ENCODE data around the gene L1CAM. TPM values are rescaled to one million over a fixed set of nuclear protein-coding genes. Genes with fewer than 3 reads are reported as not detected.

Gene L1CAM, protein sequence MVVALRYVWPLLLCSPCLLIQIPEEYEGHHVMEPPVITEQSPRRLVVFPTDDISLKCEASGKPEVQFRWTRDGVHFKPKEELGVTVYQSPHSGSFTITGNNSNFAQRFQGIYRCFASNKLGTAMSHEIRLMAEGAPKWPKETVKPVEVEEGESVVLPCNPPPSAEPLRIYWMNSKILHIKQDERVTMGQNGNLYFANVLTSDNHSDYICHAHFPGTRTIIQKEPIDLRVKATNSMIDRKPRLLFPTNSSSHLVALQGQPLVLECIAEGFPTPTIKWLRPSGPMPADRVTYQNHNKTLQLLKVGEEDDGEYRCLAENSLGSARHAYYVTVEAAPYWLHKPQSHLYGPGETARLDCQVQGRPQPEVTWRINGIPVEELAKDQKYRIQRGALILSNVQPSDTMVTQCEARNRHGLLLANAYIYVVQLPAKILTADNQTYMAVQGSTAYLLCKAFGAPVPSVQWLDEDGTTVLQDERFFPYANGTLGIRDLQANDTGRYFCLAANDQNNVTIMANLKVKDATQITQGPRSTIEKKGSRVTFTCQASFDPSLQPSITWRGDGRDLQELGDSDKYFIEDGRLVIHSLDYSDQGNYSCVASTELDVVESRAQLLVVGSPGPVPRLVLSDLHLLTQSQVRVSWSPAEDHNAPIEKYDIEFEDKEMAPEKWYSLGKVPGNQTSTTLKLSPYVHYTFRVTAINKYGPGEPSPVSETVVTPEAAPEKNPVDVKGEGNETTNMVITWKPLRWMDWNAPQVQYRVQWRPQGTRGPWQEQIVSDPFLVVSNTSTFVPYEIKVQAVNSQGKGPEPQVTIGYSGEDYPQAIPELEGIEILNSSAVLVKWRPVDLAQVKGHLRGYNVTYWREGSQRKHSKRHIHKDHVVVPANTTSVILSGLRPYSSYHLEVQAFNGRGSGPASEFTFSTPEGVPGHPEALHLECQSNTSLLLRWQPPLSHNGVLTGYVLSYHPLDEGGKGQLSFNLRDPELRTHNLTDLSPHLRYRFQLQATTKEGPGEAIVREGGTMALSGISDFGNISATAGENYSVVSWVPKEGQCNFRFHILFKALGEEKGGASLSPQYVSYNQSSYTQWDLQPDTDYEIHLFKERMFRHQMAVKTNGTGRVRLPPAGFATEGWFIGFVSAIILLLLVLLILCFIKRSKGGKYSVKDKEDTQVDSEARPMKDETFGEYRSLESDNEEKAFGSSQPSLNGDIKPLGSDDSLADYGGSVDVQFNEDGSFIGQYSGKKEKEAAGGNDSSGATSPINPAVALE
- total RNA-seq (2021; fragmentation: NEBNext Ultra II Directional; extraction: Animal tissue kit (Norgen Biotek cat#: 25700)) (38.7 and 43.0 TPM in 2 replicates), polyA plus RNA-seq (2011; rRNA removed) (11.0 and 16.4 TPM in 2 replicates), polyA minus RNA-seq (2011; rRNA and poly(A)+ RNA removed) (13.0 and 18.6 TPM in 2 replicates)
- polyA plus RNA-seq (2011; cell fraction: cytosol; rRNA removed) = 9.1 TPM
- polyA plus RNA-seq (2011; cell fraction: nucleus; rRNA removed) = 32.6 TPM
- 22.4 to 29.0 TPM (median 26.2 TPM) in 4 replicates for polyA plus RNA-seq (2012, experiment 1 of 2)
- 15.9 TPM for polyA plus RNA-seq (2012, experiment 2 of 2)
- 54.0 TPM for polyA plus RNA-seq (2013, experiment 1 of 2)
- polyA plus RNA-seq (2013, experiment 2 of 2) = 46.2 TPM
- polyA minus RNA-seq (2011; cell fraction: cytosol; rRNA and poly(A)+ RNA removed) = 21.0 TPM
- polyA minus RNA-seq (2011; cell fraction: nucleus; rRNA and poly(A)+ RNA removed) = 12.7 TPM
- long read RNA-seq, experiment 1, partial matches to known transcripts = 6 of 16 reads
- long read RNA-seq, experiment 1, other reads (novel, unspliced or antisense) = 10 of 16 reads
- long read RNA-seq, experiment 2, partial matches to known transcripts = 1 of 2 reads
- long read RNA-seq, experiment 2, other reads (novel, unspliced or antisense) = 1 of 2 reads

DNA sequence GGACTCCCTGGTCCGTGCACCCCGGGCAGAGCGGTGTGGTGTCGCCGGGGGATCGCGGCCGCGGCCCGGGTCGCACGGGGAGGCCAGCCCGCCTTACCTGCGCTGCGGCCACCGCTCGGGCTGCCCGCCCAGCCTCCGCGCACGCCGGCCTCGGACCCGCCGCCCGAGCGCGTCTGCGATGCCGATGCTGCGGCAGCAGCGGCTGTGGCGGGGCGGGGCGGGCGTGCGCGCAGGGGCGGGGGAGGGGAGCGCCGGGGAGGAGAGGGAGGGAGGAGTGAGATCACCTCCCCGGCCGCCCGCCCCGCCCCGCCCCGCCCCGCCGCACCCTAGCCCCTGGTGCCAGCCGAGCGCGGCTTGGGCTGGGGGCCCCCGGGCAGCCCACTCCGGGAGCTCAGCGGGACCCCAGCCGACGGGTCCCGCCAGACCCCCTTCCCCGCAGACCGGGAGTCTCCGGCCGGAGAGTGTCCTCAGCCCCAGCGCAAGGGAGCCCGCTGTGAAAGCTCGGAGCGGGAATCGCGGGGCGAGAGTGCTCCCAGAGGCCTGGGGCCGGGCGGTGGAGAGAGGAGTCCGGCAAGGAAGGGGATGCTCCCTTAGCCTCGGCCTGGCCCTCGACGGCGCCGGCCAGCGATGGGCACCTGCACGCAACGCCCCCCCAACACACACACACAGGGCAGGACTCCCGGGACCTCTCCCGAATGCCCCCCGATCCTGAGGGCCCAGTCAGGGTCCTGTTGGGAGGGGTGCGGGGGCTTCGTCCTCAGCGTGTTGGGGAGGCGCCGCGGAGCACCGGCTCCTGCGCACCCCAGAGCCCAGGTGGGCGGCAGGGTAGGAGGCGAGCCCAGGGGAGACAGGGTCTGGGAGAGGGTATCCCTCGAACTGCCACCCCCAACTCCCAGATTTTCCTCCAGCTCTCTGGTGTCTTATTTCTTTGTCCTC, at the start of gene L1CAM:
Gene L1CAM (minus strand): TSS at position 206 of the 936 bp plus-strand sequence. CDS start 10,337 bp downstream, outside the sequence.
- FAIRE-seq = no peak
- TF ChIP-seq CBX8 (IDR thresholded peaks at IDR 0.05; ENCODE audit: borderline replicate concordance, low read depth, low read length) = no peak

More for the DNA sequence above, at the start of gene L1CAM:
- WGBS, 2 experiments (ENCODE audit: extremely low coverage in 1 of 2, insufficient coverage in 1 of 2, insufficient read length in 1 of 2, insufficient replicate concordance in 2 of 2, low coverage in 1 of 2, low lambda C conversion rate in 2 of 2, missing lambda C conversion rate in 1 of 2) = 0% methylated on average over 4 of the region's 94 CpGs; no CpG with 5 or more reads in 1 of the 2 experiments
- H3K79me1 ChIP-seq (ENCODE audit: low read depth, low read length) = no peaks in the 10 kb centered on the region
- H3K4me1 ChIP-seq (replicated peaks in 1 of 4; ENCODE audit: control insufficient read depth in 3 of 4, insufficient read depth in 4 of 4, low read length in 3 of 4) = peaks cover 0 to 26% (median 15%) of the 10 kb centered on the region in 4 experiments; a peak in 6 of 7 replicates
- H3K4me3 ChIP-seq (ENCODE audit: extremely low read depth in 1 of 4, insufficient read depth in 2 of 4, low read depth in 3 of 4, low read length in 4 of 4) = peak within 1 kb of the TSS; percentile 47 to 64 (median 50)
- peaks cover 8% of the 10 kb centered on the region; the same call in 1 of the 2 replicates for H3K23me2 ChIP-seq (ENCODE audit: low read depth, low read length)
- peaks cover 0 to 2% of the 10 kb centered on the region in 2 experiments for H4K20me1 ChIP-seq (replicated peaks in 1 of 2; ENCODE audit: control insufficient read depth in 1 of 2, insufficient read depth in 2 of 2, low read length in 2 of 2)
- no peak within 1 kb of the TSS for H3K56ac ChIP-seq (replicated peaks; ENCODE audit: insufficient read length, low read depth, low read length)
- no peak within 1 kb of the TSS for H2AFZ ChIP-seq (ENCODE audit: low read length)
- peak within 1 kb of the TSS in 2 of 4 experiments; percentile 24 to 37; a peak in 3 of 7 replicates for H3K9ac ChIP-seq (replicated peaks in 1 of 4; ENCODE audit: extremely low read depth in 1 of 4, low read depth in 3 of 4, low read length in 3 of 4)
- no peak within 1 kb of the TSS for H2BK120ac ChIP-seq (replicated peaks; ENCODE audit: low read depth, low read length)
- no peak within 1 kb of the TSS for H3K14ac ChIP-seq (ENCODE audit: insufficient read length)
- no peak within 1 kb of the TSS for H3K23ac ChIP-seq (ENCODE audit: insufficient read length)
- no peak within 1 kb of the TSS for H4K5ac ChIP-seq (ENCODE audit: insufficient read length, low read depth, low read length)
- no peaks in the 10 kb centered on the region for H3K36me3 ChIP-seq (ENCODE audit: control insufficient read depth in 2 of 4, insufficient read depth in 4 of 4, low read length in 3 of 4)
- peaks cover 0 to 17% (median under 1%) of the 10 kb centered on the region in 4 experiments; a peak in 3 of 7 replicates for H3K27me3 ChIP-seq (replicated peaks in 1 of 4; ENCODE audit: control insufficient read depth in 3 of 4, extremely low read depth in 1 of 4, insufficient read depth in 3 of 4, low read length in 3 of 4)
- ChIA-PET POLR2A (ENCODE audit: partially characterized antibody) (interaction anchor here (0.7 to 2.2 kb wide), 11 partner anchors 23 to 86 kb away, joined by 3 to 13 read pairs (median 3); partner anchors contain the start of genes ARHGAP4 and HCFC1), CTCF (ENCODE audit: partially characterized antibody) (interaction anchor here (0.6 to 2.4 kb wide), 9 partner anchors 8 to 131 kb away, joined by 3 to 9 read pairs (median 3); no protein-coding TSS in a partner anchor)
- no peak within 1 kb of the TSS for H2BK20ac ChIP-seq (ENCODE audit: low read length)
- no peaks in the 10 kb centered on the region for H3K9me3 ChIP-seq (ENCODE audit: insufficient read depth in 2 of 2, low read depth in 1 of 2, low read length in 1 of 2)
- H3K27ac ChIP-seq (ENCODE audit: low read depth, low read length) = no peak within 1 kb of the TSS
- no peak within 1 kb of the TSS; the same call in 1 of the 2 replicates for H2BK12ac ChIP-seq (ENCODE audit: low read depth, low read length)
- H2AK5ac ChIP-seq (ENCODE audit: low read depth, low read length) = no peak within 1 kb of the TSS; the same call in 1 of the 2 replicates
- no peak within 1 kb of the TSS for H3K4ac ChIP-seq (replicated peaks; ENCODE audit: insufficient read length, low read depth, low read length)
- H2BK15ac ChIP-seq (ENCODE audit: low read length) = no peak within 1 kb of the TSS
- peak within 1 kb of the TSS; percentile 60; the same call in 1 of the 2 replicates for H3K18ac ChIP-seq (ENCODE audit: extremely low read depth, low read length)
- peak within 1 kb of the TSS; percentile 74 to 78 for H3K4me2 ChIP-seq (ENCODE audit: insufficient read depth in 1 of 2, low read depth in 2 of 2, low read length in 2 of 2)
- no peak within 1 kb of the TSS for H4K8ac ChIP-seq (ENCODE audit: extremely low read depth, insufficient read depth, low read length)
- no peaks in the 10 kb centered on the region; a peak in 1 of 4 replicates for H3K79me2 ChIP-seq (ENCODE audit: control insufficient read depth in 1 of 2, insufficient read depth in 2 of 2, low read length in 2 of 2)
- H2BK5ac ChIP-seq (ENCODE audit: low read depth, low read length) = no peak within 1 kb of the TSS
- DNase-seq (ENCODE audit: low read depth in 1 of 2, low spot score in 2 of 2) = no peak
- peak within 1 kb of the TSS; percentile 15 for H4K91ac ChIP-seq (replicated peaks; ENCODE audit: insufficient read length, low read length)
